HepG2 (cell line): Measurements from ENCODE around the gene OSCP1. TPM values are rescaled to one million over a fixed set of nuclear protein-coding genes. Genes with fewer than 3 reads are reported as not detected.

Experiments used
- ASH2L ChIP-seq: fragments of 300-600, 200-600 bp; sonication (generic); IDR thresholded peaks from 2 replicates; pipeline ENCODE4 v1.7.0; 2017; ENCODE audit warnings: low read depth, mild to moderate bottlenecking, moderate library complexity, mixed read lengths, low read length; ENCODE audit not compliant: insufficient read length
- CEBPG ChIP-seq: IDR thresholded peaks from 2 replicates; pipeline ENCODE4 v1.6.1; 2016
- FOXC1 ChIP-seq: sonication (generic); formaldehyde crosslinking; IDR thresholded peaks from 2 replicates; pipeline ENCODE4 v1.8.0; 2022; ENCODE audit warnings: mild to moderate bottlenecking, missing genetic modification reagents, borderline replicate concordance
- KDM6A ChIP-seq: IDR thresholded peaks from 2 replicates; pipeline ENCODE4 v1.6.1; 2016; ENCODE audit warnings: low read depth
- KLF13 ChIP-seq: sonication (generic); formaldehyde crosslinking; IDR thresholded peaks from 2 replicates; pipeline ENCODE4 v1.4.0; 2020; ENCODE audit warnings: mild to moderate bottlenecking, missing genetic modification reagents
- KMT2A ChIP-seq: sonication (generic); formaldehyde crosslinking; IDR thresholded peaks from 2 replicates; pipeline ENCODE4 v1.4.0; 2020; ENCODE audit warnings: missing genetic modification reagents
- MTF2 ChIP-seq: sonication (generic); formaldehyde crosslinking; IDR thresholded peaks from 2 replicates; pipeline ENCODE4 v1.5.0; 2020; ENCODE audit warnings: missing genetic modification reagents, borderline replicate concordance
- NFKB2 ChIP-seq: sonication (generic); formaldehyde crosslinking; IDR thresholded peaks from 2 replicates; pipeline ENCODE4 v1.4.0; 2020; ENCODE audit warnings: missing genetic modification reagents, borderline replicate concordance
- NFKBIZ ChIP-seq: IDR thresholded peaks from 2 replicates; pipeline ENCODE4 v1.6.1; 2018; ENCODE audit warnings: missing genetic modification reagents, missing compliant biosample characterization
- NKX3-1 ChIP-seq: sonication (generic); formaldehyde crosslinking; IDR thresholded peaks from 2 replicates; pipeline ENCODE4 v1.5.0; 2020; ENCODE audit warnings: missing genetic modification reagents
- RARA ChIP-seq: IDR thresholded peaks from 2 replicates; pipeline ENCODE4 v1.6.1; 2016; ENCODE audit warnings: missing genetic modification reagents, missing compliant biosample characterization
- RBM39 ChIP-seq: fragments of 200-400 bp; formaldehyde crosslinking; IDR thresholded peaks from one replicate; pipeline ENCODE4 v1.6.1; 2018; ENCODE audit warnings: antibody characterized with exemption, mild to moderate bottlenecking, low read depth, low read length; ENCODE audit not compliant: poor library complexity, severe bottlenecking
- SATB2 ChIP-seq: sonication (generic); formaldehyde crosslinking; IDR thresholded peaks from 2 replicates; pipeline ENCODE4 v1.5.0; 2020; ENCODE audit warnings: missing genetic modification reagents
- SMAD1 ChIP-seq: sonication (generic); formaldehyde crosslinking; IDR thresholded peaks from 2 replicates; pipeline ENCODE4 v1.4.0; 2020; ENCODE audit warnings: missing genetic modification reagents, low read depth, mild to moderate bottlenecking, borderline replicate concordance
- SMYD3 ChIP-seq: sonication (generic); formaldehyde crosslinking; IDR thresholded peaks from 2 replicates; pipeline ENCODE4 v1.8.1; 2023; ENCODE audit warnings: mild to moderate bottlenecking, missing genetic modification reagents
- SNRNP70 ChIP-seq: fragments of 200-400 bp; formaldehyde crosslinking; IDR thresholded peaks from 2 replicates; pipeline ENCODE4 v1.6.1; 2017; ENCODE audit warnings: mild to moderate bottlenecking, low read depth, low read length, moderate library complexity
- TBP ChIP-seq: sonication (generic); formaldehyde crosslinking; IDR thresholded peaks from 2 replicates; pipeline ENCODE4 v1.5.0; 2020; ENCODE audit warnings: missing genetic modification reagents
- ZC3H4 ChIP-seq: sonication (generic); formaldehyde crosslinking; IDR thresholded peaks from 2 replicates; pipeline ENCODE4 v1.4.0; 2020; ENCODE audit warnings: missing genetic modification reagents, borderline replicate concordance
- ZFP62 ChIP-seq: sonication (generic); formaldehyde crosslinking; IDR thresholded peaks from 2 replicates; pipeline ENCODE4 v1.4.0; 2020; ENCODE audit warnings: missing genetic modification reagents
- ZFY ChIP-seq: sonication (generic); formaldehyde crosslinking; IDR thresholded peaks from 2 replicates; pipeline ENCODE4 v1.4.0; 2020; ENCODE audit warnings: missing genetic modification reagents
- ZNF3 ChIP-seq: IDR thresholded peaks from 2 replicates; pipeline ENCODE4 v1.7.0; 2017; ENCODE audit warnings: inconsistent platforms
- ZNF672 ChIP-seq: sonication (generic); formaldehyde crosslinking; IDR thresholded peaks from 2 replicates; pipeline ENCODE4 v1.8.1; 2022; ENCODE audit warnings: missing genetic modification reagents
- ZNF749 ChIP-seq: sonication (generic); formaldehyde crosslinking; IDR thresholded peaks from 2 replicates; pipeline ENCODE4 v1.8.0; 2022; ENCODE audit warnings: mild to moderate bottlenecking, missing genetic modification reagents, moderate library complexity, borderline replicate concordance
- ZNF878 ChIP-seq: sonication (generic); formaldehyde crosslinking; IDR thresholded peaks from 2 replicates; pipeline ENCODE4 v1.8.1; 2023; ENCODE audit warnings: mild to moderate bottlenecking, missing genetic modification reagents, moderate library complexity
- polyA plus RNA-seq, 8 experiments: library from polyadenylated mRNA; depleted of rRNA in 3 of 8; stranded (reverse) in 7 of 8; unstranded in 1 of 8; fragments of >200 nt; fragmentation: Illumina TruSeq in 4 of 8; extraction: Trizol in 4 of 8; gene quantifications; 2 replicates each; pipeline versions ENCODE4 v1.2.1 to v1.2.3, GENCODE V29; 2011 to 2016; ENCODE audit warnings: low read depth in 4 of 8, missing spikeins in 1 of 8, mixed read lengths in 1 of 8; ENCODE audit not compliant: insufficient read depth in 1 of 8
- total RNA-seq, 5 experiments: library from RNA; depleted of rRNA; stranded (reverse); fragments of >200 nt; fragmentation: Illumina TruSeq; extraction: Trizol; gene quantifications; 2 replicates each; pipeline ENCODE4 v1.2.3, GENCODE V29; 2016; ENCODE audit warnings: low read depth in 1 of 5
- TF ChIP-seq, protein P1 (sequence below): IDR thresholded peaks from 2 replicates; pipeline ENCODE4 v1.6.1; 2016; ENCODE audit warnings: missing biosample characterization, missing genetic modification reagents, low read depth
- TF ChIP-seq, protein P2 (sequence below): sonication (generic); formaldehyde crosslinking; IDR thresholded peaks from 2 replicates; pipeline ENCODE4 v1.5.1; 2020; ENCODE audit warnings: missing genetic modification reagents, mild to moderate bottlenecking, borderline replicate concordance
- TF ChIP-seq, protein P3 (sequence below): sonication (generic); formaldehyde crosslinking; IDR thresholded peaks from 2 replicates; pipeline ENCODE4 v1.4.0; 2020; ENCODE audit warnings: missing genetic modification reagents, low read depth, mild to moderate bottlenecking, borderline replicate concordance

Gene OSCP1
- total and polyA plus RNA-seq, 2 of the 13 experiments (the other 11 are each of a cell fraction or from before 2014, with no cell fraction given), result 0.60 to 0.84 TPM

DNA sequence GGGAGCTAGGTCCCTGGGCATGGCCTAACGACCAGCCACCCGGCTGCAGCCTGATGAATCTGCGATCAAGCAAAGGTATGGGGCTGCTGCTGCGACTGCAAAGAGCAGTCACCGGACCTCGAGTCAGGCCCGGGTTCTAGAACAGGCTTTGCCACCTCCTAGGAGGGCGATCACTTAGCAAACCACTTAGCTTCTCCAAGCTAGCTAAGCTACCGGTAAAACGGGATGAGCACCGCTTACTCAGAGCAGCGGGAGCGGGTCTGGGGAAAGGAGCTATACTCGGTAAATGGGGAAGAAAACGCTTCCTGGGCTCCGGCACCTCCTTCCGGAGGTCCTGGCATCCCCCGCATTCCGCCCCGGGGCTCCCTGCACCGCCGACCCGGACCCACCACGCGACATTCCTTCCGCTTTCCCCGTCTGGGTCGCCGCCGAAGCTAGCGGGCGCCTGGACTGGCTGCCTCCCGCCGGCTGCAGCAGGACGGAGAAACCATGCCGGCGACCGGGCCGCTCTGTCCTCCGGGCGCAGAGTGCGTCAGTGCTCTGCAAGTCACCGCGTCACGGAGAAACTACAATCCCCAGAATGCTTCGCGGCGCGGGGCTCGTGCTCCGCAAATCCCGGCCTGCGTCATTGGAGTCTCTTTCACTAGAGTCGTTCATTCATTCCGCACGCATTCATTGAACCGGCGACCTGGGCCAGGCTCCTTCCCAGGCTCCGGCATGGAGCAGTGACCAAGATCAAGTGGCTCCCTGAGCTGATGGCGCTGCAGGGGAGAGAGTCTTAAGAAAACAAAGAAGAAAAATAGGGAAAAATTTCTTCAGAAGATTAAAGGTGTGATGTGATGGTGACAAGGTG lies 52.6 kb downstream of the OSCP1 start, which contains the start of gene LSM10 (continued):
- TF ChIP-seq NFKB2 (CRISPR knock-in tag) (peak; percentile 76; the same call in 1 of the 2 replicates), SMYD3 (CRISPR knock-in tag) (no peak), NKX3-1 (CRISPR knock-in tag) (no peak; the same call in none of the 2 replicates), SATB2 (CRISPR knock-in tag) (no peak), SNRNP70 (no peak), ZNF3 (CRISPR knock-in tag) (peak; percentile 22; the same call in 1 of the 2 replicates), RARA (peak; percentile 19; the same call in 1 of the 2 replicates), CEBPG (CRISPR knock-in tag) (no peak), SMAD1 (0 out of 2 replicates have a peak, but pooled peaks have one; percentile 62), ZNF878 (no peak), KDM6A (CRISPR knock-in tag) (0 out of 2 replicates have a peak, but pooled peaks have one; percentile 17), ASH2L (peak; percentile 58), RBM39 (peak; percentile 35), KMT2A (peak; percentile 71; the same call in 1 of the 2 replicates), FOXC1 (CRISPR knock-in tag) (peak; percentile 54; the same call in 1 of the 2 replicates), TBP (CRISPR knock-in tag) (no peak), NFKBIZ (no peak), MTF2 (no peak), KLF13 (CRISPR knock-in tag) (no peak), ZC3H4 (no peak), ZNF672 (CRISPR knock-in tag) (no peak), ZFY (peak; percentile 99), ZFP62 (no peak), ZNF749 (CRISPR knock-in tag) (no peak)
- TF ChIP-seq, protein P1, sequence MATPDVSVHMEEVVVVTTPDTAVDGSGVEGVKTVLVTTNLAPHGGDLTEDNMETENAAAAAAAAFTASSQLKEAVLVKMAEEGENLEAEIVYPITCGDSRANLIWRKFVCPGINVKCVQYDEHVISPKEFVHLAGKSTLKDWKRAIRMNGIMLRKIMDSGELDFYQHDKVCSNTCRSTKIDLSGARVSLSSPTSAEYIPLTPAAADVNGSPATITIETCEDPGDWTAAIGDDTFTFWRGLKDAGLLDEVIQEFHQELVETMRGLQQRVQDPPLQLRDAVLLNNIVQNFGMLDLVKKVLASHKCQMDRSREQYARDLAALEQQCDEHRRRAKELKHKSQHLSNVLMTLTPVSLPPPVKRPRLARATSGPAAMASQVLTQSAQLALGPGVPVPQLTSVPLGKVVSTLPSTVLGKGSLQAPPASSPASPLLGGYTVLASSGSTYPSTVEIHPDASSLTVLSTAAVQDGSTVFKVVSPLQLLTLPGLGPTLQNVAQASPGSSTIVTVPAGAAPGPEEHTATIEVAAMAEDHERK (CRISPR knock-in tag), result peak; percentile 80
- TF ChIP-seq, protein P2, sequence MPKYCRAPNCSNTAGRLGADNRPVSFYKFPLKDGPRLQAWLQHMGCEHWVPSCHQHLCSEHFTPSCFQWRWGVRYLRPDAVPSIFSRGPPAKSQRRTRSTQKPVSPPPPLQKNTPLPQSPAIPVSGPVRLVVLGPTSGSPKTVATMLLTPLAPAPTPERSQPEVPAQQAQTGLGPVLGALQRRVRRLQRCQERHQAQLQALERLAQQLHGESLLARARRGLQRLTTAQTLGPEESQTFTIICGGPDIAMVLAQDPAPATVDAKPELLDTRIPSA, result no peak
- TF ChIP-seq, protein P3, sequence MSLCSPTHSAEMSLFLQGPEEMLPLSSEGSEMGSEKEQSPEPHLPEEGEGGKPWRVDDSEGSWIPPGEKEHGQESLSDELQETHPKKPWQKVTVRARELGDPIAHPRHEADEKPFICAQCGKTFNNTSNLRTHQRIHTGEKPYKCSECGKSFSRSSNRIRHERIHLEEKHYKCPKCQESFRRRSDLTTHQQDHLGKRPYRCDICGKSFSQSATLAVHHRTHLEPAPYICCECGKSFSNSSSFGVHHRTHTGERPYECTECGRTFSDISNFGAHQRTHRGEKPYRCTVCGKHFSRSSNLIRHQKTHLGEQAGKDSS, result peak; percentile 91; the same call in 1 of the 2 replicates
